Mammary epithelial cell (primary cell): ENCODE results near the gene CROCC.

ENCODE experiments used
- EZH2 ChIP-seq: IDR thresholded peaks from 2 replicates; pipeline ENCODE4 v1.6.1; 2012; ENCODE audit warnings: low read length, inconsistent platforms, borderline replicate concordance
- TF ChIP-seq, protein P1 (sequence below), 2 donors: IDR thresholded peaks in 1 of 2; conservative IDR thresholded peaks in 1 of 2; 2 replicates each; pipeline ENCODE4 v1.5.1; 2011 to 2012; ENCODE audit warnings: inconsistent platforms in 2 of 2, low read length in 2 of 2, mild to moderate bottlenecking in 2 of 2, control low read depth in 1 of 2, low read depth in 1 of 2; ENCODE audit not compliant: insufficient read depth in 1 of 2; ENCODE audit errors: extremely low read depth in 1 of 2

DNA sequence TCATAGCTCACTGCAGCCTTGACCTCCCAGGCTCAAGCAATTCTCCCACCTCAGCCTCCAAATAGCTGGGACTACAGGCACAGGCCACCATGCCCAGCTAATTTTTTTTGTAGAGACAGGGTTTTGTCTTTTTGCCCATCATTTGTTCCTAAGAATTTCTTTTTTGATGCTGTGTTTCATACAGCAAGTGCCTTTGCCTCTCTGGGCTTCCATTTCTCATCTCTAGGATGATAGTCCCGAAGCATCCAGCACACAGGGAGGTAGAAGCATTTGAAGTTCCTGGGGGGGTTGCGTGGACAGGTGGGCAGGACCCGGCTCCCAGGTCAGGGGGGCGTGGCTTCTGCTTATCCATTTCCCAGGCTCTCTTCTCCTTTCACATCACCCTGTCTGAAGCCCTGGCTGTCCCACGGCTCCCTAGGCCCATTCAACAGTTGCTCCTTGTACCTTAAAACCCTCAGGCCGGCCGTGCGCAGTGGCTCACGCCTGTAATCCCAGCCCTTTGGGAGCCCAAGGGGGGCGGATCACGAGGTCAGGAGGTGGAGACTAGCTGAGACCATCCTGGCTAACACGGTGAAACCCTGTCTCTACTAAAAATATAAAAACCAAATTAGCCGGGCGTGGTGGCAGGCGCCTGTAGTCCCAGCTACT, 86.6 kb downstream of the CROCC start:
- TF ChIP-seq, protein P1, sequence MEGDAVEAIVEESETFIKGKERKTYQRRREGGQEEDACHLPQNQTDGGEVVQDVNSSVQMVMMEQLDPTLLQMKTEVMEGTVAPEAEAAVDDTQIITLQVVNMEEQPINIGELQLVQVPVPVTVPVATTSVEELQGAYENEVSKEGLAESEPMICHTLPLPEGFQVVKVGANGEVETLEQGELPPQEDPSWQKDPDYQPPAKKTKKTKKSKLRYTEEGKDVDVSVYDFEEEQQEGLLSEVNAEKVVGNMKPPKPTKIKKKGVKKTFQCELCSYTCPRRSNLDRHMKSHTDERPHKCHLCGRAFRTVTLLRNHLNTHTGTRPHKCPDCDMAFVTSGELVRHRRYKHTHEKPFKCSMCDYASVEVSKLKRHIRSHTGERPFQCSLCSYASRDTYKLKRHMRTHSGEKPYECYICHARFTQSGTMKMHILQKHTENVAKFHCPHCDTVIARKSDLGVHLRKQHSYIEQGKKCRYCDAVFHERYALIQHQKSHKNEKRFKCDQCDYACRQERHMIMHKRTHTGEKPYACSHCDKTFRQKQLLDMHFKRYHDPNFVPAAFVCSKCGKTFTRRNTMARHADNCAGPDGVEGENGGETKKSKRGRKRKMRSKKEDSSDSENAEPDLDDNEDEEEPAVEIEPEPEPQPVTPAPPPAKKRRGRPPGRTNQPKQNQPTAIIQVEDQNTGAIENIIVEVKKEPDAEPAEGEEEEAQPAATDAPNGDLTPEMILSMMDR (conservative IDR thresholded peaks at IDR 0.05 in 1 of 2, IDR thresholded peaks at IDR 0.05 in 1 of 2; ENCODE audit: extremely low read depth in 1 of 2, insufficient read depth in 1 of 2, low read depth in 1 of 2, low read length in 2 of 2) = no peak
- TF ChIP-seq EZH2 = no peak
